Activated T-cell treated with anti-CD3 and anti-CD28 coated beads, Interleukin-2, amount 50 U/mL, for 4 hours (primary cell): ENCODE results near the gene NPHP4. TPM values are rescaled to one million over a fixed set of nuclear protein-coding genes. Genes with fewer than 3 reads are reported as not detected.

Source experiments
- ATAC-seq, 2 donors: fragments of 200-7000 bp; cut with Tn5 transposase; one replicate each; pipeline ENCODE4 v1.10.0; 2021
- DNase-seq: peaks from one replicate; pipeline ENCODE4 v3.0.0-alpha.2; 2020
- H3K27me3 Mint-ChIP-seq: one replicate; pipeline ENCODE4 v1.8.0; 2021; ENCODE audit warnings: low read depth, mixed read lengths
- H3K36me3 Mint-ChIP-seq: one replicate; pipeline ENCODE4 v1.8.0; 2022; ENCODE audit warnings: mixed read lengths; ENCODE audit not compliant: insufficient read depth
- H3K4me1 Mint-ChIP-seq: one replicate; pipeline ENCODE4 v1.8.0; 2021; ENCODE audit warnings: low read depth, mixed read lengths
- H3K4me3 Mint-ChIP-seq: one replicate; pipeline ENCODE4 v1.8.0; 2021; ENCODE audit warnings: mild to moderate bottlenecking, moderate library complexity, mixed read lengths
- H3K9me3 Mint-ChIP-seq: one replicate; pipeline ENCODE4 v1.8.0; 2021; ENCODE audit warnings: mixed read lengths
- total RNA-seq, 3 donors: library from RNA; stranded (reverse); gene quantifications; one replicate each; pipeline ENCODE4 v1.2.1, GENCODE V29; 2021

The NPHP4 gene
- total RNA-seq, 3 donors from 2014 or later = 7.0 to 9.3 (median 7.1) TPM

DNA sequence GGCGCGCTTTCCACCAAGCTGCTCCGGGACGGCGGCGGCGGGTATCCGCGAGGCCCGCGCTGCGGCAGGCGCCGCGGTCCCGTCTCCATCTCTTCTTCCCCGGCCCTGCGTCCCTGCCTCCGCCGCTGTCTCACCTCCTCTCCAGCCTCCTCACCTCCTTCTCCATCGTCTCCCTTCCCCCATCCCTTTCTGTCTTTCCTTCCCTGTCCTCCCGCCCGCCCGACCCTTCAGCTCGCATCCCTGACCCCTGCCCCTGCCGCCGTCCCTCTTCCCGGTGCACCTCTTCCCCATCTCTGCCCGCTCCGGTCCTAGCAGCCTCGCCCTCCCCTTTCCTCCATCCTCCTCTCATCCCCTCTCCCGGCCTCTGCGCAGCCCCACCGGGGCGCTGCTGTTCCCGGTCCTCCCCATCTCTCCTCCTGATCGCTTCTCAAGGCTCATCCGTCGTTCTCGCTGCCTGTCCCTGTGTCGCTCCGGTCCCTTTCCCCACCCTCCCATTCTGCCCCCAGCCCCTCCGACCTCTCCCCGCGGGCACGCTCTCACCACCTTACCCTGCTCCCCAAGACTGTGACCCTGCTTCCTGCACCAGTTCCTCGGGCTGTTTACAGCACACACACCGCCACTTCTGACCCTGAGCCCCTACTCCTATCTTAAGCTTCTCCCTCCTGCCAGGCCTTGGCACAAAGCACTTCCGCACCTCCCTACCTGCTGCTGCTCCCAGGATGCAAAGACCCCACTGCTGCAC, 760 bp upstream of the NPHP4 start:
- peak; percentile 3 for ATAC-seq
- H3K4me1 Mint-ChIP-seq = peaks cover 32% of the 10 kb centered on the region
- peak overlapping the region; percentile 95 for H3K4me3 Mint-ChIP-seq
- H3K9me3 Mint-ChIP-seq = no peaks in the 10 kb centered on the region
- no peaks in the 10 kb centered on the region for H3K36me3 Mint-ChIP-seq
- no peak for DNase-seq
- H3K27me3 Mint-ChIP-seq = no peaks in the 10 kb centered on the region

DNA sequence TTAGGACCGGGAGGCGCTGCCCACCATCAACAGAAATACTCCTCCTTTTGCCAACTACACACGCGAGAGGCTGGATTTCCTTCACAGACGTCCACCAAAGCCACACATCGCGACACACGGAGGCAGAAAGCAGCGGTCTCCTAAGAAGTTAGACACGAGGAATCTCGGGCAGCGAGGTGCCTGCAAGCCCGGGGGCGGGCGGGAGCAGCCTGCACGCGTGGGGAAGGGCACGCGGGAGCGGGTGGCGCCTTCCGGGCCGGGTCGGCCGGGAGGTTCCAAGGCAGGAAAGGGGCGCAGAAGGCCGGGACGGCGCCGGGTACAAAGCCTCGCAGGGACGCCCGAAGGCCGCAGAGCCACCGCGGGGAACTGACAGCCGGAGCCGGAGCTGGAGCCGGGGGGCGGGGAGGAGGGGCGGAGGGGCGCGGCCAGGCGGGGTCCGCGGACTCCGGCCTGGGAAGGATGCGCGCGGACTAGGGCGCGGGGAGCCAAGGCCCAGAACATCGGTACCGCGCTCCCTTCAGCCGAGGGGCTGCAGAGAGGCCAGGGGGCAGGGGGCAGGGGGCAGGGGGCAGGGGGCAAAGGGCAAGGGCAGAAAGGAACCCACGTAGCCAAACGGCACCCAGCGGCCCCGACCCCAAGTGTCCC, 722 bp downstream of the NPHP4 start:
- no peaks in the 10 kb centered on the region for H3K36me3 Mint-ChIP-seq
- ATAC-seq (peak; percentile 39 to 41), DNase-seq (no peak)
- peaks cover 26% of the 10 kb centered on the region for H3K4me1 Mint-ChIP-seq
- H3K9me3 Mint-ChIP-seq = no peaks in the 10 kb centered on the region
- H3K4me3 Mint-ChIP-seq = peak overlapping the region; percentile 86
- no peaks in the 10 kb centered on the region for H3K27me3 Mint-ChIP-seq

DNA sequence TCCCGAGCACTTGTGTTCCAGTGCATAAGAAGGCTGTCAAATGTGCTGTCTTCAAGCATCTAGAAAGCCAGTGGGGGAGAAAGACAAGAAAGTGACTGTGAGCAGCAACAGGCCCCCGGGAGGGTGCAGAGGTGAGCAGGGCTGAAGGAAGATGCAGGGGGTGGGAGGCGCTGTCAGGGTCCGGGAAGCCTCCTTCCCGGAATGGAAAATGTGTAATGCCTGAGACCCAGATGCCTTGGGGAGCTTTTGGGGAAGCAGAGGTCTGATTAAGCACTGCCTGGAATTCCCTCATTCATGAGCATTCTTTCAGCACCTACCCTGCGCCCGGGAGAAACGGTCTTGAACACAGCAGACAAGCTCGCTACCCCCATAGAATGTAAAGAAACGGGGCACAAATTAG, 1.3 kb downstream of the NPHP4 start:
- Mint-ChIP-seq H3K36me3 (no peaks in the 10 kb centered on the region), H3K4me3 (peak overlapping the region; percentile 86), H3K27me3 (no peaks in the 10 kb centered on the region), H3K4me1 (peaks cover 26% of the 10 kb centered on the region), H3K9me3 (no peaks in the 10 kb centered on the region)
- DNase-seq (no peak), ATAC-seq (no peak)

DNA sequence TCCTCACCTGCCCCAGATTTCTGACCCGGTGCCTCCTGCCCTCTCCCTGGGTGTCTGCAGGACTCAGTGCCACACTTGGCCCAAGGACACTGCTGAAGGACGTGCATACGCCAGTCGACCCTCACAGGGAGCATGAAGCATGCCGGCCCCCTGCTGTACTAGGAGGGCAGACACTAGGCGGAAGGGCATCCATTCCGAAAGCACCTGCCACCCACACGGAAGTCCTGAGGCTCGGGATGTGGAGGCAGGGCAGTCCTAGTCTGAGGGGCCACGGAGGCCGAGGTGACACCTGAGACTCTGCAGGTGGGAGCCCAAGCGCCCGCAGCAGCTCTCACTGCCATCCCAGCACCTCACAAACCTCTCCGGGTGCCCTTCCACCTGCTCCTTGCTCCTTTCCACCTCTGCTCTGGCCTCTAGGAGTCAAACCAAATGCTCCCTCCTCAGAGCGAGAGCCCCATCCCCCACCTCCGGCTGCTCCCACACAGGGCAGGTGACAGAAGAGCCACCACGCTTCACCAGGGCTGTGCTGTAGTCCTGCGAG, 2.4 kb downstream of the NPHP4 start:
- peak overlapping the region; percentile 12 for H3K4me3 Mint-ChIP-seq
- H3K9me3 Mint-ChIP-seq = no peaks in the 10 kb centered on the region
- H3K36me3 Mint-ChIP-seq = no peaks in the 10 kb centered on the region
- ATAC-seq (no peak), DNase-seq (no peak)
- H3K4me1 Mint-ChIP-seq = peaks cover 20% of the 10 kb centered on the region
- H3K27me3 Mint-ChIP-seq = no peaks in the 10 kb centered on the region

DNA sequence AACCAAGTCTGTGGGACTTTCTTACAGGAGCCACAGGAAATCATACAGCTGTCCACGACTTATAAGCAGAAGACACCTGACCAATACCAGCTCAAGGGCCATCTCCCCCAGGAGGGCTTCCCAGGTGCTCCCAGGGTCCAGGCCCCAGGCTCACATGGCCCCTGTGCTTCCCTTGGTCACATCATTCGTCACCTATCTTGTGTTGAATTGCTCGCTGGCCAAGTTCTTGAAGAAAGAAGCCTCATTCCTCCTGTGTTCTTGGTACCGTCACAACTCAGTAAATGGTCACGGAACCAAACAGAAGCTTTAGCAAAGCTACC, 3.0 kb downstream of the NPHP4 start:
- Mint-ChIP-seq H3K27me3 (no peaks in the 10 kb centered on the region), H3K9me3 (no peaks in the 10 kb centered on the region), H3K36me3 (no peaks in the 10 kb centered on the region), H3K4me1 (peaks cover 15% of the 10 kb centered on the region), H3K4me3 (no peak overlapping the region)
- ATAC-seq = no peak
- DNase-seq = no peak

DNA sequence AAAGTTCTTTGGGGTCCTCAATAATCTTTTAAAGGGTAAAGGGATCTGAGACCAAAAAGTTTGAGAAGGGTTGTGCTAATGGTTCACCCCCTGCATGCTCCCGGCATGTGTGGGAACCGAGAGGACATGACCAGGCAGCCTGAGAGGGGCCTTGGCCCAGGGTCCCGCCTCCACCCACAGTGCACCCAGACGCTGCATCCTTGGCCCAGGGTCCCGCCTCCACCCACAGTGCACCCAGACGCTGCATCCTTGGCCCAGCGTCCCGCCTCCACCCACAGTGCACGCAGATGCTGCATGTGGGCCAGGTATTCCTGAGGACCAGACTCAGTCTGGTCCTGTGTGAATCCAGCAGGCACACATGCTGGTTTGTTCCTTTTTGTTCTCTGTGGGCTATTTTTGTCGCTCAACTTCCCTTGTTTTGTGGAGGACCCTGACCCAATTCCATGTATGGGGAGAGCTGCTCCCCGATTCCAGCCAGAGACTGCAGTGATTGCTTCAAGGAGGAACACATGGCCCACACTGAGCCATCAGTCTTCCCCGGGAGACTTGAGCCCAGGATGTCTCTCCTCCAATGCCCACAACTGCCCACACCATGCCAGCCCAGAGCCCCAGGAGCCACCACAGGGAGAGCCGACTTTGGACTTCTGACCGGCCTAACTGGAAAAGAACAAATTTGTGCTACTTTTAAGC, 3.5 kb downstream of the NPHP4 start:
- H3K27me3 Mint-ChIP-seq = no peaks in the 10 kb centered on the region
- ATAC-seq (no peak), DNase-seq (no peak)
- no peaks in the 10 kb centered on the region for H3K9me3 Mint-ChIP-seq
- peaks cover 10% of the 10 kb centered on the region for H3K4me1 Mint-ChIP-seq
- H3K36me3 Mint-ChIP-seq = no peaks in the 10 kb centered on the region
- no peak overlapping the region for H3K4me3 Mint-ChIP-seq

DNA sequence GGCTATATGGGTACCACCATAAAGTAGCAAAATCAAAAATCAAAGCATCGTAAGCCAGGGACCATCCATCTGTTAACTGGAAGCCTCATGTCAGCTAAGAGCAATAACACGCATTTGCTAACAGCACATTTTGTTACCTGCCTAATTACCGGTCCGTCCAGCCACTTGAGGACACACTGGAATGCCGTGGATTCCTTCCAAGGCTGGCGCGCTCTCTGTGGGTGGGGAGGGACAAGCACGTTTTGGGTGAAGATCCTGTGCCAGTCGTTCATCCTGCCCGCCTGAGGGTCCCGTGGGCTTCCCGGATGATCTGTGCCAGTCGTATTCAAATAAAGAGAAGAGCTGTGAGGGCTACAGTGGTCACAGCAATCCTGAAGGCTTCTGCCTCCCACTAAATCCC, 6.2 kb downstream of the NPHP4 start:
- Mint-ChIP-seq H3K4me3 (no peak overlapping the region), H3K36me3 (peaks cover 1% of the 10 kb centered on the region), H3K9me3 (no peaks in the 10 kb centered on the region), H3K27me3 (no peaks in the 10 kb centered on the region), H3K4me1 (peaks cover 4% of the 10 kb centered on the region)
- DNase-seq (no peak), ATAC-seq (no peak)

DNA sequence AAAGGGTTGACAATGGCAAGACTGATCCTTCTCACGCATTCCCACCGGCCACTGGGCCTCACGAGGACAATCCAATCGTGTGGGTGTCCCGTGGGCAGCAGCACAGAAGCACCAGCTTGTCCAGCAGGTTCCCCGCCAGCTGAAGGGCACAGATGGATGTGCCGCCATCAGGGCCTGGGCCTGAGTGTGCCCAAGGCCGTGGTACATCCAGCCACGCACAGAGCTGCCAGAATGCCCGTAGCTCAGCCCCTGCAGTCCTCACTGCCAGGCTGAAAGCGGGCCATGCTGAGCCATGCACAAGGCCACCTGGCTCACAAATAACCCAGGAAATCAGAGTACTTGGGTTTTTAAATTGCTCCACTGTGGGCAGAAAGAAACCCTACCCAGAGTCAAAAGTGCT, 7.0 kb downstream of the NPHP4 start:
- ATAC-seq = no peak
- H3K4me3 Mint-ChIP-seq = no peak overlapping the region
- peaks cover 1% of the 10 kb centered on the region for H3K36me3 Mint-ChIP-seq
- peaks cover 1% of the 10 kb centered on the region for H3K4me1 Mint-ChIP-seq
- DNase-seq = no peak
- no peaks in the 10 kb centered on the region for H3K27me3 Mint-ChIP-seq
- H3K9me3 Mint-ChIP-seq = no peaks in the 10 kb centered on the region

DNA sequence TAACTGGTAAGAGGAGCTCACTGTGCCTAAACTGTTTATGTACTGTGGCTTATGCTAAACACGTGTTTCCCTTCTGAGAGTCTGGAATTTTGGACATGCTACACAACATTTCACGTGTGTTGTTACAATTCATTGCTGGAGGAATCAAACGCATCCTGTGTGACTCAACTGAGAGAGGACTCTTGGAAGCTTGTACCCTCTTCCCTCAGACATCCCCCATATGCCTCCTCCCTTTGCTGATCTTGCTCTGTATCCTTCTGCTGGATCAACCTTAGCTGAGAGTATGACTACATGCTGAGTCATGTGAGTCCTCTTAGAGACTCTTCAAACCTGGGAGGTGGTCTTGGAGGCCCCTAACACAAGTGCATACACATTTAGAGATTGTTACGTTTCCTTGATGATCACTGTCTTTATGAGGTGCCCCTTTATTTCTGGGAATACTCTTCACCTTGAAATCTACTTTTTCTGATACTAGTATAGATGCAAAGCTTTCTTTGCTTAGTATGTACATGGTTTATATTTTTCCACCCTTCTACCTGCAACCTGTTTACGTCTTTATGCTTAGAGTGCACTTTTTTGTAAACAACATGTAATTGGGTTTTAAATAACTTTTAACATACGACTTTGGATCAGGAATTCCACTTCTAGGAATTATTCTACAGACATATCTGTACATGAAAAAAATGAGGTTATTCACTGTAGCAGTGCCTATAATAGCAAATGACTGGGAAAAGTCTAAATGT, 8.7 kb downstream of the NPHP4 start:
- Mint-ChIP-seq H3K36me3 (peaks cover 1% of the 10 kb centered on the region), H3K4me3 (no peak overlapping the region), H3K4me1 (peaks cover 1% of the 10 kb centered on the region), H3K27me3 (no peaks in the 10 kb centered on the region), H3K9me3 (no peaks in the 10 kb centered on the region)
- DNase-seq = no peak
- no peak for ATAC-seq

DNA sequence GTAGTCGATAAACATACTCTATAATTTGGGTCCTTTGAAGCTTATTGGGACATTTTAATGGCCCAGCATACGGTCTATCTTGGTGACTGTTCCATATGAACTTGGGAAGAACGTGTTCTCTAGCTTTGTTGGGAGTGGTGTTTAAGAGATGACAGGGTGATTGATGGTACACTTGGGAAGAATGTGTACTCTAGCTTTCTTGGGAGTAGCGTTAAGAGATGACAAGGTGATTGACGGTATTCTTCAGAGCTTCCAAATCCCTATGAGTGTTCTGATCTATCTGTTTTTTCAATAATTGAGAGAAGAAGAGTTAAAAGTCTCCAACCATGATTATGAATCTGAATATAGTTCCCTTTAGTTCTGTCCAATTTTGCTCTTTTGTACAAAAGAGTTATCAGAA, 9.4 kb downstream of the NPHP4 start:
- H3K4me3 Mint-ChIP-seq = no peak overlapping the region
- ATAC-seq = no peak
- no peak for DNase-seq
- peaks cover 4% of the 10 kb centered on the region for H3K4me1 Mint-ChIP-seq
- H3K36me3 Mint-ChIP-seq = peaks cover 1% of the 10 kb centered on the region
- no peaks in the 10 kb centered on the region for H3K27me3 Mint-ChIP-seq
- no peaks in the 10 kb centered on the region for H3K9me3 Mint-ChIP-seq

DNA sequence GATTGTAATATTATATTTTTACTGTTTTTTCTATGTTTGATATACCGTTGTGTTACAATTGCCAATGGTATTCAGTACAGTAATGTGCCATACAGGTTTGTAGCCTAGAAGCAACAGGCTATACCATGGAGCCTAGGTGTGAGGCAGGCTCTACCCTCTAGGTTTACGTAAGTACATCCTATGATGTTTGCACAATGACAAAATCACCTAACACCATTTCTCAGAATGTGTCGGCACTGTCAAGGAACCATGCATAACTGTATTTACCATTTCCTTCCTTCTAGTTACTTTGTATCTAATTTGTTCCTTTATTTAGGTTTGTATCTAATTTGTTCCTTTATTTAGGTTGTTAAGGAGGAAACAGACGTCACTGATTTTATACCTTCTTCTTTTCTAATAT, 9.9 kb downstream of the NPHP4 start:
- DNase-seq = no peak
- ATAC-seq = no peak
- no peak overlapping the region for H3K4me3 Mint-ChIP-seq
- no peaks in the 10 kb centered on the region for H3K27me3 Mint-ChIP-seq
- peaks cover 7% of the 10 kb centered on the region for H3K4me1 Mint-ChIP-seq
- no peaks in the 10 kb centered on the region for H3K9me3 Mint-ChIP-seq
- H3K36me3 Mint-ChIP-seq = peaks cover 1% of the 10 kb centered on the region

DNA sequence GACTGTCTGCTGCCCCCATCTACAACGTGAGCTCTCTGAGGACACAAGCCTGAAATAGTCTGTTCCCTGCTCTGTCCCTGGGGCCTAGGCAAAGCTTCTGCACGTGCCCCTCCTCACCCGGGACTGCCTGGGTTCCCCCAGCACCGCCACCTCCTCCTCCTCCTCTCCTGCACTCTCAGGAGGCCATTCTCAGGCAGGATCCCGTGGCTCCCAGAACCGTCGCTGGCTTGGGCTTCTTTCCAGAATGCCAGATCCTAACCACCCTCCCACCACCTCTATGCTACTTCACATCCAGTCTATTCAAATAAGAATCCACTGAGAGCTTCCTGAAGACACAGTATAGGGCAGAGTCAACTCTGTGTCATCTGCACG, 11.2 kb downstream of the NPHP4 start:
- Mint-ChIP-seq H3K9me3 (no peaks in the 10 kb centered on the region), H3K27me3 (no peaks in the 10 kb centered on the region), H3K36me3 (peaks cover 1% of the 10 kb centered on the region), H3K4me1 (peaks cover 10% of the 10 kb centered on the region), H3K4me3 (no peak overlapping the region)
- ATAC-seq (no peak), DNase-seq (no peak)

DNA sequence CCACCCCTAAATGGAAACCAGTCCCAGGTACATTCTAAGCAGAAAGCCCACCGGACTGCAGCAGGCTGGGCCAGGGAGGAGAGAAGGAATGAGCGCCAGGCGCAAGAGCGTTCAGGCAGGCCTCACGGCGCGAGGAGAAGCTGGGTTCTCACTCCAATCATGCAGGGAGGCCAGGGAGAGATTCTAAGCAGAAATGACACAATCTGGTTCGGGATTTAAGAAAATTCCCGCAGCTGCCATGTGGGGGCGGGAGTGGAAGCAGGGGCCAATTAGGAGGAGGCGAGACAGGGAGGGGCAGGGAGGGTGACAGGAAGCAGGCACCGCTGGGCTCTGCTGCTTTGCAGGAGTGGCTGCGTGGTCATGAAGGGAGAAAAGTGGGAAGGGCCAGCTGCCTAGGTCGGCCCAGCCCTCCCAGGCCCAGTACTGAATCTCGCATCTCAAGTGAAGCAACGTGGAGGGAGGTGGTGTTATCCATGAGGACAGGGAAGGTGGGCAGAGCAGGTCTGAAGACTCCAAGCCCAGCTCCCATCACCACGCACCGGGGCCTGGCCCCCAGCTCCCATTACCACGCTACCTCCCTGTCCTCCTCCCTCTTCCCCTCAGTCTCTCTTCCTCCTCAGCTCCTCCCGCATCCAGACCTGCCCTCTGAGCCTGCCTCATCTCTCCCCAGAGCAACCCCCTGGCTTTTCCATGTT, 11.8 kb downstream of the NPHP4 start:
- Mint-ChIP-seq H3K4me3 (no peak overlapping the region), H3K36me3 (peaks cover 1% of the 10 kb centered on the region), H3K9me3 (no peaks in the 10 kb centered on the region), H3K4me1 (peaks cover 10% of the 10 kb centered on the region), H3K27me3 (no peaks in the 10 kb centered on the region)
- ATAC-seq (no peak), DNase-seq (no peak)
